NCI-H1436 (cell line): ENCODE data around the gene DOHH.
"Not testable (repeated sequence)": the region's sequence is repeated elsewhere in the genome, so short reads cannot be mapped to it uniquely, and the experiment has no call there.

ENCODE experiments used
- DNase-seq: peaks from one replicate; lab custom pipeline; 2025; lab: John Stamatoyannopoulos, UW

The DOHH gene

GRCh38 chr19:3518659-3519058, 18.2 kb upstream of the DOHH start:
- DNase-seq, result no peak

DNA sequence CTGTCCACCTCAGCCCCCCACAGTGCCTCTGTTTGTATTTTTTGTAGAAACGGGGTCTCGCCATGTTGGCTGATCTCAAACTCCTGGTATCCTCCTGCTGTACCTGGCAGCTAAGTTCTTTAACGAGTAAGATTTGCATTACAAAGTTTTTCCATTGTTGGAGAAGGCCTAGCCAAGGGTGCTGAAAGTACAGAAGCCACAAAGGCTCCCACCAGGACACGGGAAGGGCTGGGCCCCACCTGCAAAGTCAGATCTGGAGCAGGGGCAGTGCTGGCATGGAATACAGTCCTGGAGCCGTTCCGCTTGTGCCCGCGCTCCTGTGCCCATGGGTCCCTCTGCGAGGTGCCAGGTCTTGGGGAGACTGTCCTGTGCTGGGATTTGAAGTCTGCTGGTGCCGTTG, 17.8 kb upstream of the DOHH start:
- no peak for DNase-seq

DNA sequence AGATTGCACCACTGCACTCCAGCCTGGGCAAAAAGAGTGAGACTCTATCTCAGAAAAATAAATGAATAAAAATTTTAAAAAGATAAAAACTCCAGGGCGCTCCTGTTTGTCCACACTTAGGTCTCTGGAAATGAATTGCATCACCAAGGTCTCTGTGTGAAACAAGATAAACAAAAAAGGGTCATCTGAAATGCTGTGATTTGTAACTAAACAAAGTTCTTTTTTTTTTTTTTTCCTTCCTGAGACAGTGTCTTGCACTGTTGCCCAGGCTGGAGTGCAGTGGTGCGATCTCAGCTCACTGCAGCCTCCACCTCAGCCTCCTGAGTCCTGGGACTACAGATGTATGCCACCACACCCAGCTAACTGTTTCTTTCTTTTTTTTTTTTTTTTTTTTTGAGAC, 17.2 kb upstream of the DOHH start:
- DNase-seq, result no peak

- peak; percentile 67 for DNase-seq
Measured at GRCh38 chr19:3516675-3517207, 16.3 kb upstream of the DOHH start.

DNA sequence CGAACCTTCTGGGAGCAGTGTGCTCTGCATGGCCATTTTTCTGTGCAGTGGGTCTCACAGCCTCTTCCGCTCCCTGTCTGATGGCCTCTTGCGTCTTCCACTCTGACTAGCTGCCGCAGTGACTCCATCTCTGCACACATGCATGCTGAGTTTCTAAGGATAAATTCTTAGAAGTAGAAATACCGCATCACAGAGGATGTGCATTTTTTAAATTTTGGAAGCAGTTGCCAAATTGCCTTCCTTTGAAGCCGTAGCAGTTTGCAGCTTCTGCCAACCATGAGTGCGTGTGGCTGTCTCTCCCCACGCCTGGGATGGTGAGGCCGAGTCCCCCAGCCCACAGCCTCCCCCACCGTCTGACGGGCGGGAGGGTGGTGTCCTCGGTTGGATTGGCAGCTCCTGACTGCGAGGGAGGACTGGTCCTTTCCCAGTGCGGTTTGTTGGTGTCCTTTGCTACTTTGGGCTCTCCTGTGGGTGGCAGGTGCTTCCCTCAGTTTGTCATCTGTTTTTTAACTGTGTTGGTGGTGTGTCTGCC, 15.5 kb upstream of the DOHH start:
- DNase-seq, result no peak

GRCh38 chr19:3514930-3515329, 14.5 kb upstream of the DOHH start:
- DNase-seq, result no peak

DNA sequence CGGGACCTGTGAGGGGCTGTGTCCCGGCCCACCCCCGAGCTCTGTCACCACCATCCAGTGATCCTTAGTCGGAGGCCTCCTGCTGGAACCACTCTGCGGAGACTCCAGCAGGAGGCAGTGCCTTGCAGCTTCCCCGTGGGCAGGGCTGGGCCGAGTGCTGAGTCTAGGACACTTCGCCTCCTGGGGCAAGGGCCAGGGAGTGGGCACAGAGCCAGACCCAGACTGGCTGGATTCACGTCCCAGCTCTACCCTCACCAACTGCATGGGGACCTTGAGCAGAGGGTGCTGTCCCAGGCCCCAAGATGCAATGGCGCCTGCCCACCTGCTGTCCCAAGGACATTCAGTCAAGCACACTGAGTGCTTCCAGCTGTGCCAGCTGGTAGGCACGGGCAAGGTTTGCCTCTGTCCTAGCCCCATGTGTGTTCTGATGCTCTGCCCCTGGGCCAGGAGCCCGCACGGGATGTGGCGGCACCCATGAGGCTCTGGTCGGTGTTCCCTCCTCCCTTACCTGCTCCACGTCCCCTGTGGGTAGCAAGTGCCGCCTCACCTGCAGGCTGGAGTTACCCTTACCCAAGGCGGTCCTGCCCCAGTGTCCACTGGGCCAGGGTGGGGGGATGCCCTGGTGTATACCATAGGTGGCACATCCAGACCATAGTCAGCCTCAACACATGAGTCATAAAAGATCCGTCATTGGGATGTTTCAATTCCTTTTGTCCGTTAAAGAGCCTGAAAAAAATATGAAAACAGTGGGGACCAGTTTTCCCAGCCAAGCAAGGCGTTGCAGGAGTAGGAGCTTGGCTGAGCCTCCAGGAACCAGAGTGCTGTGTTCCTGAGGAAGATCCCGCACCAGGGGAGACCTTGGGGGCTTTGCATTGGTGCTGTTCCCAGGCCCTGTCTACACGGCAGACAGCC, 13.0 kb upstream of the DOHH start:
- no peak for DNase-seq

DNA sequence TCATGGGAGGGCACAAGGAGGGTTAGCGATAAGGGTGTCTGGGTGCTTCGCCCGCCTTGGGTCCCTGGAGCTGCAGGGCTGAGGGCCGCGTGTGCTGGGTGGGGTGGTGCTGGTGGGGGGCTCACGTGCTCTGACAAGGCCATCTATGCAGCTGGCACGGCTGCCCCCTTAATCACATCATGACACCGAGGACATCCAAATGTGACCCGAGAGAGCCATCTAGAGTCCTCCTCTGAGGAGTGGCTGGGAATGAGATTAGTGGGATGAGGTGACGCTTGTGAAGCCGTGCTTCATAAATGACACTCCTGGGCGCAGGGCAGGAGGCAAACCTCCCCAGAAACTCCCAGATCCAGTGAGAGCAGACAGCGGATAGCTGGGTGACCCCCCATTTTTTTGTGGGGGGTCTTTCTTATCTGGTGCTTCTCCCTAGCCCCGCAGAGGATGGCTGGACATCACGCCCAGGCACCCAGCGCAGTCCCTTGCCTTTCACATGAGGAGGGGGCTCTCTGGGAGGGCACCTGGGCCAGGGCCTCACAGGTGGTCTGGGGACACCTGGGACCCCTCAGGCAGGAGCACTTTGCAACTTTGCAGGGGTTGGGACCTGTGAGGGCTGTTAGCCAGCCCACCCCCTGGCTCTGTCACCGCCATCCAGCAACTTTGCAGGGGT, 12.2 kb upstream of the DOHH start:
- DNase-seq, result no peak

GRCh38 chr19:3511506-3512251, 11.2 kb upstream of the DOHH start:
- DNase-seq, result no peak

GRCh38 chr19:3510727-3511126, 10.3 kb upstream of the DOHH start:
- DNase-seq, result no peak

DNA sequence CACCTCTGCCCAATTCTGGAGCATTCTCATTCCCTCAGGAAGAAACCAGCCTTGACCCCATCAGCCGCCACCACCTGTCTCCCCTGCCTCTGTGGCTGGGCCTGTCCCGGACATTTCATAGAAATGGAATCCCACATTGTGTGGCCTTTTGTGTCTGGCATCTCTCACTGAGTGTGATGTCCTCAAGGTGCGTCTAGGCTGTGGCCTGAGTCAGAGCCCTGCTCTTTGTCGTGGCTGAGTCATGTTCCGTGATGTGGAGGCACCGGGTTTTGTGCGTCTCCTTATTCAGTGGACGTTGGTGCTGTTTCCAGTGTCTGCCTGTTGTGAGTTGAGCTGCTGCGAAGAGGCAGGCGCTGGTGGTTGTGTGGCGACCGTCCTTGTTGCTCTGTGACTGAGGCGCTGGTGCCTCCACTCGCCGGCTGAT, 9.1 kb upstream of the DOHH start:
- DNase-seq, result no peak

DNA sequence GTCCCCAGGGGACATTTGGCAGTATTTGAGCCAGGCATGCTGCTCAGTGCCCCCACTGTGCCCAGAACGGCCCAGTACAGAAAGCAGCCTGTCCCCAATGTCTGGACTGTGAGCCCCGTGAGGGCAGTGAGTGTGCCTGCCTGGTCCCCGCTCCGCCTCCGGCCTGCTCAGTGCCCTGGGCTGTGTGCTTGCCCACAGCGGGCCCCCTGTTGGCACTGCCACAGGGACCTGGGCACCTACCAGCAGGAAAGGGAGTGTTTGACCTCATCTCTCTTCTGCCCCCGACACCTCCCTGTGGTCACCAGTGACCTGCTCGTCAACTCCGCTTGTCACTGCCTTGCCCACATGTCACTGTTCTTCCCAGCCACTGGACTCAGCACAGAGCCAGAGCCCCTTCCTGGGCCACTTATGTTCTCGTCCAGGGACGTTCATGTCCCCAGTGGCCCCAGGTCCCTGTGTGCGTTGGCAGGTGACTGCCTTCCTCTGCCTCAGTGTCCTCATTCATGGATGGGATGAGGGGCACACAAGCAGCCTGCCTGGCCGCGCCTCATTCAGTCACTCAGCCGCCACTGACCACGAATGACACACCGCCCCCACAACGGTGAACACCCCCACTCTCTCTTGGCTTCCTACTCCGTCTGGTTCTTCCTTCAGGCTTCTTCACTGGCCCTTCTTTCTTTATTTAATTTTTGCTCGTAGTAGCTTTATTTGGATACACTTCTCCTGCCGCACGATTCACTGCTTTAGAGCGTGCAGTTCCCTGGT, 8.5 kb upstream of the DOHH start:
- DNase-seq, result no peak

- not testable (repeated sequence) for DNase-seq
Measured at GRCh38 chr19:3508121-3508661, 7.7 kb upstream of the DOHH start.

GRCh38 chr19:3507371-3508120, 7.1 kb upstream of the DOHH start:
- DNase-seq, result no peak

DNA sequence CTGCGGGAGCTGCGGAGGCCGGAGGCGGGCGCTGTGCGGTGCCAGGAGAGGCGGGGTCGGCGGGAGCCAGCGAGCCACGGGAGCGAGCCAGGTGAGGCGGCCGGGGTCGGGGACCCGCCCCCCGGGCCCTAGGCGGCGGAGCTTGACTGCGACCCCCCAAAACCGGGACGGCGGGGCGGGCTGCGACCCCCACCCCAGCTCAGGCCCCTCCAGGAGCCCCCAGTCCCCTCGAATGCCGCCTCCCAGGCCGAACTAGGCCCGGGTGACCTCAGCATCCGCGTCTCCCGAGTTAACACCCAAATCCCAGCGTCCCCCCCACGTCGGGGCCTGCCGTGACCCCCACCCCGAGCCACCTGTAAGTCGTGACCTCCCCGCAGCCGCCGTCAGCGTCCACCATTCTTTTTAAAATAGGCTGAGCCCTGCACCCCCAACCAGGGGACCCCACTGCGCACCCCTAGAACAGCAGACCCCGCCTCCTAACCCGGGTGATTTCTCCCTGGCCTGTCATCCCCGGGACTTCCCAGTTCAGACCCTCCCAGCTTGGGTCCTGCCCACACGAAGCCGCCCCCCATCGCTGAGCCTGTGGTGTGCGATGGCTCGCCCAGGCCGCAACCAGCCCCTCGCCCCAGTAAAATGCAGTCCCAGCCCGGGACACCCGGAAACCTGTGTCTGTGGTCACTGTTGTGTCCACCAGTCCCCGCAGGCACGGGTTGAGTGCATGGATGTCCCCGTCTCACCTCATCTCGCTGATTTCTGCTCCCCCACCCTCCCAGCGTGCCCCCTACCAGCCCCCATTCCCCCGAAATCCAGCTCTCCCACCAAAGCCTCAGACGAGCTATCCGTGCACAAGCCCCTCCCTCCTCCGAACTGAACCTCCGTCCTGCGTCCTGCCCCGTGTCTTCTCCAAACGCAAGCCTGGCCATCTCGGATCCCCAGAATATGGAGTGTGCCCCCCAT, 6.2 kb upstream of the DOHH start:
- DNase-seq, result no peak

DNA sequence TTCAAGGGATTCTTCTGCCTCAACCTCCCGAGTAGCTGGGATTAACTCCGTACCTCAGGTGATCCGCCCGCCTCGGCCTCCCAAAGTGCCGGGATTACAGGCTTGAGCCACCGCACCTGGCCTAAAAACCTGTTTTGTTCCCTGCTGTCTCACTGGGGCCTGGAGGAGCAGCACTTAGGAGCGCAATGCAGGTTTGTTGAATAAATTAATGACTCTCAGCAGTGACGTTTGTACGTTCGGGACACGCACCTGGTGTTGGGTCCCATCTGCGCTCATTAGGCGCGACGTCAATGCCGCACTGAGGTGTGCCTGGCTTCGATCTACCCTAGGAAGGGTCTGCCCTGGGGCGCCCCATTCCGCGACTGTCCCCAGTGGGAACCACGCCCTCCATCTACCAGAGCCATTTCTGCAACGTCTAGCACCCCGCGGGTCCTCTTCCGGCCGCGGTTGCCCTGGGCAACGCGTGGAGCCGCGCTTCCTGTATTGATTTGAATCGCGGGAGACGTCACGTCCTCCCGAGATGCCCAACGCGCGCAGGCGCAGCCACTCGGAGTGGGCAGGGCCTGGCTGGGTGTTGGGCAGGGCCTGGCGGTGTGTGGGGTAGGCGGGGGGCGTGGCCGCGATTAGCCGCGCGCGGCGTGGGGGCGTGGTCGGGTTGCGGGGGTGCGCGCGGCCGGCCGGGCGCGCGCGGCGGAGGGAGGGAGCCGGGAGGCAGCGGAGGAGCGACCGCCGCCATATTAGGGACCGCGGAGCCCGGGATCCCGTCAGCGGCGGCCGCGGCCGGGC, 5.3 kb upstream of the DOHH start, which contains the start of gene FZR1:
TSS of gene FZR1 (plus strand) at position 714 of the 786 bp plus-strand sequence. CDS start 16,679 bp downstream, outside the sequence.
- DNase-seq, result peak; percentile 99

- DNase-seq, result no peak
Measured at GRCh38 chr19:3504735-3505134, 4.3 kb upstream of the DOHH start.

GRCh38 chr19:3503036-3503572, 2.6 kb upstream of the DOHH start:
- no peak for DNase-seq
